Esophagus muscularis mucosa (tissue), 4 donors: ENCODE results near the gene CBFA2T3. TPM values are rescaled to one million over a fixed set of nuclear protein-coding genes. Genes with fewer than 3 reads are reported as not detected.

Experiments
- DNase-seq: peaks from one replicate; pipeline ENCODE4 v3.0.0-alpha.2; 2017; ENCODE audit errors: extremely low spot score
- H3K27ac ChIP-seq, 4 donors: fragments of 200-600 bp; sonication (generic); replicated peaks in 1 of 4; 1 replicate in 3 of 4; 2 replicates in 1 of 4; pipeline ENCODE4 v1.5.1; 2016 to 2019; ENCODE audit warnings: mild to moderate bottlenecking in 1 of 4
- H3K27me3 ChIP-seq, 4 donors: fragments of 200-600 bp; sonication (generic); one replicate each; pipeline versions ENCODE4 v1.5.1 to v1.6.0; 2016 to 2019
- H3K36me3 ChIP-seq, 4 donors: fragments of 200-600 bp; sonication (generic); one replicate each; pipeline ENCODE4 v1.5.1; 2016 to 2019
- H3K4me1 ChIP-seq, 4 donors: fragments of 200-600 bp; sonication (generic); one replicate each; pipeline ENCODE4 v1.5.1; 2016 to 2019
- H3K4me3 ChIP-seq, 4 donors: fragments of 200-600 bp; sonication (generic); 1 replicate in 2 of 4; 2 replicates in 2 of 4; pipeline ENCODE4 v1.5.1; 2016 to 2019; ENCODE audit warnings: mild to moderate bottlenecking in 4 of 4, moderate library complexity in 1 of 4
- H3K9me3 ChIP-seq, 4 donors: fragments of 200-600 bp; sonication (generic); 1 replicate in 3 of 4; 2 replicates in 1 of 4; pipeline ENCODE4 v1.5.1; 2016 to 2019
- CTCF ChIP-seq, 3 experiments: fragments of 200-600 bp in 2 of 3; fragments of 450-650 bp in 1 of 3; sonication (generic) in 2 of 3; IDR thresholded peaks; one replicate each; pipeline ENCODE4 v1.5.1; 2017 to 2019; ENCODE audit warnings: antibody characterized with exemption in 3 of 3, mild to moderate bottlenecking in 2 of 3, moderate library complexity in 1 of 3
- EP300 ChIP-seq: sonication (generic); formaldehyde crosslinking; IDR thresholded peaks from one replicate; pipeline ENCODE4 v1.6.1; 2017; ENCODE audit warnings: antibody characterized with exemption
- POLR2A ChIP-seq: fragments of 450-650 bp; IDR thresholded peaks from one replicate; pipeline ENCODE4 v1.6.1; 2017; ENCODE audit warnings: antibody characterized with exemption, moderate library complexity, mild to moderate bottlenecking, low read depth
- POLR2AphosphoS5 ChIP-seq, 2 donors: sonication (generic); formaldehyde crosslinking; IDR thresholded peaks; one replicate each; pipeline ENCODE4 v1.6.1; 2017; ENCODE audit warnings: antibody characterized with exemption in 2 of 2
- WGBS: methylation state at CpG from one replicate; pipeline ENCODE4 v1.1.5; 2018; 5-methylcytosine and 5-hydroxymethylcytosine counted together
- intact Hi-C: fragments of 100-400 bp; cut with DNase I; formaldehyde crosslinking; loops from one replicate; pipeline ENCODE4 v1.15.1; 2023
- total RNA-seq, 4 donors: library from RNA; depleted of rRNA; stranded (reverse); fragments of >200 nt; gene quantifications; one replicate each; pipeline versions ENCODE4 v1.1.0 to v1.2.1, GENCODE V29; 2016

The CBFA2T3 gene
- total RNA-seq, 4 donors from 2014 or later, result 2.0 to 10.4 (median 3.5) TPM

DNA sequence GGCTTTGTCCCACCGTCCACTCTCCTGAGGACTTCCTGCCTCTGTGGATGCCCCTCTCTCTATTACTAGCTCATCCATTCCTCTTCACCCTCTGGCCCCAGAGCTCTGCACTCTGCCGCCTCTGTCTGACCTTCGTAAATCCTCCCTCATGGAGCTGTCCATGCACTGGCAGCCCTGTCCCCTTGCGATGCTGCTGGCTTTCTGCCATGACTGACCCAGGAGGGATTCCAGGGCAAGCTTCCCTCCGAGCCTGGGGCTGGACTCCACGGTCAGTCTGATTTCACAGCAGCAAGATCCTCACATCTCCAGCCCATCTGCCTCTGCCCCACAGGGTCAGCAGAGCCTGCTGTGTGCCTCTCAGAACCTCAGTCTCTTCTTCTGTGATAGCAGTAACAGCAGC, 4.7 kb downstream of the CBFA2T3 start:
- intact Hi-C loops, result no loop called here
- no peaks in the 10 kb centered on the region for H3K36me3 ChIP-seq
- H3K9me3 ChIP-seq, result no peaks in the 10 kb centered on the region
- no peak for DNase-seq
- no peak overlapping the region for H3K27ac ChIP-seq
- H3K4me3 ChIP-seq, result no peak overlapping the region
- 38% methylated on average over 6 of the region's 6 CpGs for WGBS
- TF ChIP-seq POLR2AphosphoS5 (IDR thresholded peaks at IDR 0.05) (no peak), CTCF (IDR thresholded peaks at IDR 0.05) (no peak), POLR2A (no peak), EP300 (no peak)
- peaks cover 0 to 100% (median 2%) of the 10 kb centered on the region in 4 donors for H3K27me3 ChIP-seq
- H3K4me1 ChIP-seq, result peaks cover 15 to 22% (median 21%) of the 10 kb centered on the region in 4 donors

DNA sequence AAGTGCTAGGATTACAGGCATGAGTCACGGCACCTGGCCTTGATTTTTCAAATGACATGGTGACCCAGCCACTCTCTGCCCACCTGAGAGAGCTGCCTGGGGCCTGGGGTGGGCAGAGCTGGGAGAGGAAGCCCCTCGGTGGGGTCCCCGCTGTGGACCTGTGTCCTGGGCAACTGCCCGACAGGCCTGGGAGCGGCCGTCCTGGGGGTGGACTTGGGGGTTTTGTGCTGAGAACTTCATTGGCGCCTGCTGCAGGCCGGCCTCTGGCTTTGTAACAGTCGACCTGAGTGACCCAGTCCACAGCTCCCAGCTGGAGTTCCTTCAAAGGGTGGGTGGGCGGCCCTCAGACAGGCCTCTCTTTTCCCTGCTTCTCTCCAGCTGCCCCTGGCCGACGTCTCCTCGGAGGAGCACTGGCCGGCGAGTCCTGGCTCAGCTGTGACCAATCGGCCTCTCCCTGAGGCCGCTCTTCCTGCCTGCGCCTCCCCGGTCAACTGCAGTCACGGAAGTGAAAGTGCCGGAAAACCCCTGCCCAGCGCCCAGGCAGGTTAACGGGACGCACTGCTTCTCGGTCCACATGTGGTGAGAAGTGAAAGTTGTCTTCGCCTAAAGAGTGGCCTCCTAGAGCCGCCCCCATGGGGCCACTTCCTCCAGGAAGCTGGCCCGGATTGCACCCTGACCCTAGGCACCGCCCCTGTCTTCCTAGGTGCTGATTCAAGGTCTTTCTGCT, 5.5 kb downstream of the CBFA2T3 start:
- H3K36me3 ChIP-seq, result no peaks in the 10 kb centered on the region
- H3K27me3 ChIP-seq, result peaks cover 0 to 100% (median 2%) of the 10 kb centered on the region in 4 donors
- TF ChIP-seq POLR2AphosphoS5 (IDR thresholded peaks at IDR 0.05), result no peak
- no peak for TF ChIP-seq POLR2A
- no peak for TF ChIP-seq CTCF (IDR thresholded peaks at IDR 0.05)
- no peak for TF ChIP-seq EP300
- H3K9me3 ChIP-seq, result no peaks in the 10 kb centered on the region
- peaks cover 6 to 14% (median 13%) of the 10 kb centered on the region in 4 donors for H3K4me1 ChIP-seq
- DNase-seq, result no peak
- no peak overlapping the region for H3K4me3 ChIP-seq
- WGBS, result 69% methylated on average over 21 of the region's 29 CpGs
- H3K27ac ChIP-seq, result no peak overlapping the region
- intact Hi-C loops, result no loop called here

- no peak overlapping the region for H3K27ac ChIP-seq
- DNase-seq, result no peak
- peaks cover 0 to 100% (median 2%) of the 10 kb centered on the region in 4 donors for H3K27me3 ChIP-seq
- H3K4me3 ChIP-seq, result no peak overlapping the region
- no peak for TF ChIP-seq CTCF (IDR thresholded peaks at IDR 0.05)
- no peak for TF ChIP-seq EP300
- no peak for TF ChIP-seq POLR2AphosphoS5 (IDR thresholded peaks at IDR 0.05)
- no peak for TF ChIP-seq POLR2A
- no peaks in the 10 kb centered on the region for H3K36me3 ChIP-seq
- H3K9me3 ChIP-seq, result no peaks in the 10 kb centered on the region
- peaks cover 4 to 9% (median 8%) of the 10 kb centered on the region in 4 donors for H3K4me1 ChIP-seq
- 65% methylated on average over 30 of the region's 31 CpGs for WGBS
- intact Hi-C loops, result no loop called here
These were observed 6.4 kb downstream of the CBFA2T3 start for GRCh38 chr16:88970539-88971065.

- intact Hi-C loops, result no loop called here
- no peaks in the 10 kb centered on the region for H3K36me3 ChIP-seq
- 90% methylated on average over 11 of the region's 20 CpGs for WGBS
- H3K9me3 ChIP-seq, result no peaks in the 10 kb centered on the region
- DNase-seq, result no peak
- H3K4me3 ChIP-seq, result no peak overlapping the region
- H3K4me1 ChIP-seq, result peaks cover 4 to 9% (median 8%) of the 10 kb centered on the region in 4 donors
- H3K27me3 ChIP-seq, result peaks cover 0 to 94% (median 2%) of the 10 kb centered on the region in 4 donors
- no peak overlapping the region for H3K27ac ChIP-seq
- TF ChIP-seq POLR2A, result no peak
- TF ChIP-seq EP300, result no peak
- TF ChIP-seq POLR2AphosphoS5 (IDR thresholded peaks at IDR 0.05), result no peak
- TF ChIP-seq CTCF (IDR thresholded peaks at IDR 0.05), result no peak
These were observed 7.0 kb downstream of the CBFA2T3 start for GRCh38 chr16:88970050-88970449.
